ENCODE measurements around the gene ZNF462. TPM values are rescaled to one million over a fixed set of nuclear protein-coding genes. Genes with fewer than 3 reads are reported as not detected.
A peak's percentile ranks its signal among the peaks of the same experiment; 100 is the strongest.

ZNF462 gene
- total and polyA plus RNA-seq, 2 of the 13 experiments (the other 11 are each of a cell fraction or from before 2014, with no cell fraction given) = not detected

DNA sequence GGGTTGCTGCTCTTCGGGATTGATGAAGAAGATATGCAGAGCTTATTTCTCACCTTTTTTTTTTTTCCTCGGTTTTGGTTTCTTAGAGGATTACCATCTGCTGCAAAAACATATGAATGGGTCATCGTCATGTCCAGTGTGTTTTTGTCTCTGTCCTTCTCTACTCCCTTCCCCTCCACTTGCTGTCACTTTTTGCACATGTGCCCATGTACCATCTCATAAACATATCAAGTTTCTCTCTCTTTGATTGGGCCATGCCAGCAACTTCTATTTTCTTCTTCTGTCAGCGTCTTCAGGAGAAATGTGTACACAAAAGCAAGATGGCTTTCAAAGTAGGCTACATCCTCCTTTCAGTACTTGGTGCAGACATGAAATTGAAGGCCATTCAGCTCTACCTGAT lies 57.1 kb downstream of the ZNF462 start:
- no peaks in the 10 kb centered on the region for H3K79me2 ChIP-seq (ENCODE audit: insufficient read depth, low read length)
- ChIA-PET CTCF (ENCODE audit: low intra/inter-chr PET ratio, low total read pairs) (no interaction called here), POLR2A (no interaction called here)
- in situ Hi-C loops (cut with HindIII; ENCODE audit: extremely low pct_ligation_motif_present, low pct_unique_long_range_greater_than_20kb) = no loop called here
- no peak overlapping the region for H3K9ac ChIP-seq (ENCODE audit: insufficient read depth, low read depth, low read length)
- intact Hi-C loops (cut with micrococcal nuclease; ENCODE audit: unreplicated experiment) = no loop called here
- no peaks in the 10 kb centered on the region for H3K9me3 ChIP-seq (ENCODE audit: low read length)
- DNase-seq (ENCODE audit: low spot score) (no peak), FAIRE-seq (no peak), ATAC-seq (no peak)
- TF ChIP-seq SIN3B (IDR thresholded peaks at IDR 0.05; ENCODE audit: low read length) (no peak), RXRB (CRISPR knock-in tag; IDR thresholded peaks at IDR 0.05; ENCODE audit: borderline replicate concordance) (no peak), SMAD3 (CRISPR knock-in tag; IDR thresholded peaks at IDR 0.05) (no peak), KDM2A (CRISPR knock-in tag; IDR thresholded peaks at IDR 0.05; ENCODE audit: borderline replicate concordance, low read depth) (no peak), ZNF619 (CRISPR knock-in tag; IDR thresholded peaks at IDR 0.05) (no peak), IKZF4 (CRISPR knock-in tag; IDR thresholded peaks at IDR 0.05; ENCODE audit: borderline replicate concordance, low read depth, not compliant biosample characterization) (no peak), NR3C1 (CRISPR knock-in tag; IDR thresholded peaks at IDR 0.05) (no peak), TCF7L2 (IDR thresholded peaks at IDR 0.05; ENCODE audit: low read depth, low read length) (no peak), MED13 (CRISPR knock-in tag; IDR thresholded peaks at IDR 0.05) (no peak), KAT2B (IDR thresholded peaks at IDR 0.05; ENCODE audit: borderline replicate concordance, low read depth, low read length) (no peak)
- no peaks in the 10 kb centered on the region for H4K20me1 ChIP-seq (ENCODE audit: insufficient read depth, low read length)
- H3K27me3 ChIP-seq (ENCODE audit: control insufficient read depth in 1 of 2, insufficient read depth in 2 of 2, low read length in 2 of 2) = no peaks in the 10 kb centered on the region
- H3K4me1 ChIP-seq (ENCODE audit: insufficient read depth, low read length) = peaks cover 17% of the 10 kb centered on the region
- no peaks in the 10 kb centered on the region for H3K36me3 ChIP-seq (replicated peaks in 1 of 2; ENCODE audit: control insufficient read depth in 1 of 2, insufficient read depth in 2 of 2, low read length in 2 of 2)
- BruUV-seq (replicated peaks) = no TSS peak
- no peak overlapping the region for H3K27ac ChIP-seq (ENCODE audit: extremely low read length, insufficient read depth, low read length)
- H3K4me3 ChIP-seq (replicated peaks in 1 of 3; ENCODE audit: insufficient read depth in 1 of 3, low read depth in 2 of 3, low read length in 3 of 3) = no peak overlapping the region
- H3K4me2 ChIP-seq (ENCODE audit: low read depth, low read length) = no peak overlapping the region
- H2AFZ ChIP-seq (ENCODE audit: low read length) = no peak overlapping the region
- 33% methylated on average over 4 of the region's 4 CpGs for WGBS (ENCODE audit: low lambda C conversion rate)

DNA sequence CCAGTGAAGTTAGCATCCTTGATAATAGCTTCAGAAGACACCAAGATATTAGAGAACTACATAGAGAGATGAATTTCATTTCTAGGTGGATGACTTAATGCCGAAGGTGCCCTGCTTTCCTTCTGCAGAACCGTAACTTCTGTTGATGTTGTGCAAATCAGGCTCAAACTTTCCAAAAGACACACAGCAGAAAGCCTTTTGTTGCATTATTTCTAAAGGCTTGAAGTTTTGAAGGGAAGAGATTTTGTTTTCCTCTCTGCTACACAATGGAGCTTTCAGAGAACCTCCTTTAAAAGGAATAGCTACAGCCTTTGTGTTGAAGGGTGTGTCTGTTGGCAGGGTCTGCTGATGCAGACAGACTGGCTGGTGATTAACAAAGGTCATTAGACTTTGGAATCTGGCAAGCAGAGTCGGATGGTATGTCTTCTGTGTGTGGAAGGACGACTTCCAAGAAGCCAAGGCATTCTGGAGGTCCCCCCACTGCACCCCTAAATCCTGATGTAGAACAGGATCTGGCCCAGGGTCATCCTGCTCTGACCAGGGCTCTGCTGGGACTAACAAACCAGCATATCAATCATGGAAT lies 57.8 kb downstream of the ZNF462 start:
- no peak overlapping the region for H3K27ac ChIP-seq (ENCODE audit: extremely low read length, insufficient read depth, low read length)
- H3K4me1 ChIP-seq (ENCODE audit: insufficient read depth, low read length) = peaks cover 17% of the 10 kb centered on the region
- peak; percentile 59 for ATAC-seq
- H2AFZ ChIP-seq (ENCODE audit: low read length) = peak overlapping the region; percentile 92
- no peaks in the 10 kb centered on the region for H3K79me2 ChIP-seq (ENCODE audit: insufficient read depth, low read length)
- H3K4me2 ChIP-seq (ENCODE audit: low read depth, low read length) = peak overlapping the region; percentile 61
- H3K9ac ChIP-seq (ENCODE audit: insufficient read depth, low read depth, low read length) = no peak overlapping the region
- peak; percentile 18 for DNase-seq (ENCODE audit: low spot score)
- H3K36me3 ChIP-seq (replicated peaks in 1 of 2; ENCODE audit: control insufficient read depth in 1 of 2, insufficient read depth in 2 of 2, low read length in 2 of 2) = no peaks in the 10 kb centered on the region
- H3K27me3 ChIP-seq (ENCODE audit: control insufficient read depth in 1 of 2, insufficient read depth in 2 of 2, low read length in 2 of 2) = no peaks in the 10 kb centered on the region
- FAIRE-seq = no peak
- ChIA-PET POLR2A (no interaction called here), CTCF (ENCODE audit: low intra/inter-chr PET ratio, low total read pairs) (no interaction called here)
- in situ Hi-C loops (cut with HindIII; ENCODE audit: extremely low pct_ligation_motif_present, low pct_unique_long_range_greater_than_20kb) (no loop called here), intact Hi-C loops (cut with micrococcal nuclease; ENCODE audit: unreplicated experiment) (no loop called here)
- no peaks in the 10 kb centered on the region for H3K9me3 ChIP-seq (ENCODE audit: low read length)
- WGBS (ENCODE audit: low lambda C conversion rate) = 2% methylated on average over 3 of the region's 4 CpGs
- H4K20me1 ChIP-seq (ENCODE audit: insufficient read depth, low read length) = no peaks in the 10 kb centered on the region
- BruUV-seq (replicated peaks) = no TSS peak
- H3K4me3 ChIP-seq (replicated peaks in 1 of 3; ENCODE audit: insufficient read depth in 1 of 3, low read depth in 2 of 3, low read length in 3 of 3) = peak overlapping the region in 2 of 3 experiments; percentile 28 to 34; a peak in 4 of 6 replicates
- TF ChIP-seq SOX13 (IDR thresholded peaks at IDR 0.05) (no peak), SOX13 (CRISPR knock-in tag; conservative IDR thresholded peaks at IDR 0.05 in 1 of 2, IDR thresholded peaks at IDR 0.05 in 1 of 2) (peak in 1 of 2 experiments; percentile 30; a peak in 1 of 4 replicates), SOX5 (CRISPR knock-in tag; IDR thresholded peaks at IDR 0.05; ENCODE audit: borderline replicate concordance) (peak; percentile 20; the same call in 1 of the 2 replicates), CC2D1A (CRISPR knock-in tag; IDR thresholded peaks at IDR 0.05) (no peak)
